ENCODE data around the gene DDX19B.
"Not testable (repeated sequence)": the region's sequence is repeated elsewhere in the genome, so short reads cannot be mapped to it uniquely, and the experiment has no call there.

Gene DDX19B

DNA sequence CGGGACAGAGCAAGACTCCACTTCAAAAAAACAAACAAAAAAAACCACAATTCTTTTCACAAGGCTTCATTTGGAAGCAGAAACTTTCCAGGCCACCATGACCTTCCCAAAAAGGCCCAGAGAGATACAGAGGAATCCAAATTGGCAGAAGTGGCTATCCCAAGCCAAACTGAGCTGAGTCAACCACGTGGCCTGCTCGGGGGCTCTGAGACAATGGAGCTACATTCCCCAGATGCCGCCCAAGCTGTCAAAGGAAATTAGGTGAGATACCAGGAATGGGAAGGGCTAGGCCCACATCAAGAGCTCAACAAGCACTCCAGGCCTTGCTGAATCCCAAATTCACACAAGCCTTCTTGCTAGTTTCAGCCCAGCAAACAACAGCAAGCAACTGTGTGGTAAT is 41.6 kb upstream of the DDX19B start:
- Histone ChIP-seq H3K9me2 (replicated peaks; ENCODE audit: insufficient read depth, low read length) (no peaks in the 10 kb centered on the region), H3K4me2 (ENCODE audit: low read depth, low read length, poor library complexity, severe bottlenecking) (no peak overlapping the region), H3K27ac (ENCODE audit: low read depth, low read length) (no peak overlapping the region), H3F3A (ENCODE audit: insufficient read depth) (peaks cover 13% of the 10 kb centered on the region), H3K79me2 (ENCODE audit: insufficient read depth, low read length) (no peaks in the 10 kb centered on the region), H2AFZ (ENCODE audit: low read depth, low read length, severe bottlenecking) (no peak overlapping the region), H3K27me3 (ENCODE audit: low read length) (no peaks in the 10 kb centered on the region), H3K4me3 (ENCODE audit: insufficient read depth, low read length, poor library complexity, severe bottlenecking) (no peak overlapping the region), H3K36me3 (ENCODE audit: low read length) (peaks cover 28% of the 10 kb centered on the region; the same call in 1 of the 2 replicates), H4K20me1 (ENCODE audit: low read depth, low read length) (no peaks in the 10 kb centered on the region; the same call in 1 of the 2 replicates), H3K9ac (ENCODE audit: low read length) (no peak overlapping the region), H3K9me3 (ENCODE audit: insufficient read depth, low read length) (no peaks in the 10 kb centered on the region)
- no peak for TF ChIP-seq EZH2phosphoT487 (conservative IDR thresholded peaks at IDR 0.05; ENCODE audit: low read length)
- TF ChIP-seq, protein P1, sequence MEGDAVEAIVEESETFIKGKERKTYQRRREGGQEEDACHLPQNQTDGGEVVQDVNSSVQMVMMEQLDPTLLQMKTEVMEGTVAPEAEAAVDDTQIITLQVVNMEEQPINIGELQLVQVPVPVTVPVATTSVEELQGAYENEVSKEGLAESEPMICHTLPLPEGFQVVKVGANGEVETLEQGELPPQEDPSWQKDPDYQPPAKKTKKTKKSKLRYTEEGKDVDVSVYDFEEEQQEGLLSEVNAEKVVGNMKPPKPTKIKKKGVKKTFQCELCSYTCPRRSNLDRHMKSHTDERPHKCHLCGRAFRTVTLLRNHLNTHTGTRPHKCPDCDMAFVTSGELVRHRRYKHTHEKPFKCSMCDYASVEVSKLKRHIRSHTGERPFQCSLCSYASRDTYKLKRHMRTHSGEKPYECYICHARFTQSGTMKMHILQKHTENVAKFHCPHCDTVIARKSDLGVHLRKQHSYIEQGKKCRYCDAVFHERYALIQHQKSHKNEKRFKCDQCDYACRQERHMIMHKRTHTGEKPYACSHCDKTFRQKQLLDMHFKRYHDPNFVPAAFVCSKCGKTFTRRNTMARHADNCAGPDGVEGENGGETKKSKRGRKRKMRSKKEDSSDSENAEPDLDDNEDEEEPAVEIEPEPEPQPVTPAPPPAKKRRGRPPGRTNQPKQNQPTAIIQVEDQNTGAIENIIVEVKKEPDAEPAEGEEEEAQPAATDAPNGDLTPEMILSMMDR (IDR thresholded peaks at IDR 0.05; ENCODE audit: insufficient read depth, low read length, poor library complexity, severe bottlenecking) = no peak

DNA sequence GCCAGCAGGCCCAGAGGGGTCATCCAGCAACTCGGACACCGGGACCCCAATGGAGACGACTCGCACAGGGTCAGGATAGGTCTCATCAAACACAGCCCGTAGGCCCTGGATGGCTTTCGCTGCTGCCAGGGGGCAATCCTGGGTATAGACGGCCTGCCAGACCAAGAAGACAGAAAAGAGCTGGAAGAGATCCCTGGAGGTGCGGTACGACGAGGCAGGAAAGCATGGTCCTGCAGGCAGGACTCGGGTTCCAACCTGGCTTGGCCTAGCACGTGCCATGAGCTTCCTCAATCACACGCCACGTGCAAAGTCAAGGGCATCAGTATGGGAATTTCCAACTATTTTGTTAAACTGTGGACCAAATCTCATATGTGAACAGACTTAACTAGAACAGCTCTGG is 40.9 kb upstream of the DDX19B start:
- Histone ChIP-seq H3K79me2 (ENCODE audit: insufficient read depth, low read length) (no peaks in the 10 kb centered on the region), H2AFZ (ENCODE audit: low read depth, low read length, severe bottlenecking) (no peak overlapping the region), H3F3A (ENCODE audit: insufficient read depth) (peaks cover 6% of the 10 kb centered on the region), H3K27me3 (ENCODE audit: low read length) (no peaks in the 10 kb centered on the region), H3K36me3 (ENCODE audit: low read length) (peaks cover 30% of the 10 kb centered on the region; the same call in 1 of the 2 replicates), H3K9me2 (replicated peaks; ENCODE audit: insufficient read depth, low read length) (no peaks in the 10 kb centered on the region), H3K4me3 (ENCODE audit: insufficient read depth, low read length, poor library complexity, severe bottlenecking) (no peak overlapping the region), H3K9me3 (ENCODE audit: insufficient read depth, low read length) (no peaks in the 10 kb centered on the region), H3K9ac (ENCODE audit: low read length) (no peak overlapping the region), H3K4me2 (ENCODE audit: low read depth, low read length, poor library complexity, severe bottlenecking) (no peak overlapping the region), H4K20me1 (ENCODE audit: low read depth, low read length) (no peaks in the 10 kb centered on the region; the same call in 1 of the 2 replicates), H3K27ac (ENCODE audit: low read depth, low read length) (no peak overlapping the region)
- TF ChIP-seq, protein P1 (IDR thresholded peaks at IDR 0.05; ENCODE audit: insufficient read depth, low read length, poor library complexity, severe bottlenecking) = no peak
- TF ChIP-seq EZH2phosphoT487 (conservative IDR thresholded peaks at IDR 0.05; ENCODE audit: low read length) = no peak

DNA sequence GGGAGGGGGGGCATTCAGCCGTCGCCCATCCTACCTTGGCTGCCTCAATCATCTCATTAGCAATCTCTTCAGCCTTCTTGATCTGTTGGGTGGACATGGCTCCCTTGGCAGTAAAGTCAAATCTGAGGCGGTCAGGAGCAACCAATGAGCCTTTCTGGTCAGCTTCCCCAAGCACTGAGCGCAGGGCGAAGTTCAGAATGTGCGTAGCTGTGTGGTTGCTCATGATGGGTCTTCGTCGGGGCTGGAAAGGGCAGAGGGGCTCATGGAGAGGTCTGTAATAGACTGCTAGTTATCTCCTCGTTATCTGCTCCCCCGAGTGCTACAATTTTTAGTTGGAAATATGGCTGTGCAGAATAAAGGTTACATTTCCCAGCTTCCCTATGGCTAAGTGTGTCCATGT is 40.0 kb upstream of the DDX19B start:
- TF ChIP-seq, protein P1 (IDR thresholded peaks at IDR 0.05; ENCODE audit: insufficient read depth, low read length, poor library complexity, severe bottlenecking) = no peak
- TF ChIP-seq EZH2phosphoT487 (conservative IDR thresholded peaks at IDR 0.05; ENCODE audit: low read length) = no peak
- H3K27me3 ChIP-seq (ENCODE audit: low read length) = no peaks in the 10 kb centered on the region
- no peak overlapping the region for H3K4me3 ChIP-seq (ENCODE audit: insufficient read depth, low read length, poor library complexity, severe bottlenecking)
- no peaks in the 10 kb centered on the region for H3K79me2 ChIP-seq (ENCODE audit: insufficient read depth, low read length)
- no peaks in the 10 kb centered on the region; the same call in 1 of the 2 replicates for H3F3A ChIP-seq (ENCODE audit: insufficient read depth)
- peaks cover 30% of the 10 kb centered on the region; the same call in 1 of the 2 replicates for H3K36me3 ChIP-seq (ENCODE audit: low read length)
- H2AFZ ChIP-seq (ENCODE audit: low read depth, low read length, severe bottlenecking) = no peak overlapping the region
- H3K9ac ChIP-seq (ENCODE audit: low read length) = no peak overlapping the region
- H3K4me2 ChIP-seq (ENCODE audit: low read depth, low read length, poor library complexity, severe bottlenecking) = no peak overlapping the region
- H3K9me3 ChIP-seq (ENCODE audit: insufficient read depth, low read length) = no peaks in the 10 kb centered on the region
- H4K20me1 ChIP-seq (ENCODE audit: low read depth, low read length) = no peaks in the 10 kb centered on the region; the same call in 1 of the 2 replicates
- no peaks in the 10 kb centered on the region for H3K9me2 ChIP-seq (replicated peaks; ENCODE audit: insufficient read depth, low read length)
- H3K27ac ChIP-seq (ENCODE audit: low read depth, low read length) = no peak overlapping the region

DNA sequence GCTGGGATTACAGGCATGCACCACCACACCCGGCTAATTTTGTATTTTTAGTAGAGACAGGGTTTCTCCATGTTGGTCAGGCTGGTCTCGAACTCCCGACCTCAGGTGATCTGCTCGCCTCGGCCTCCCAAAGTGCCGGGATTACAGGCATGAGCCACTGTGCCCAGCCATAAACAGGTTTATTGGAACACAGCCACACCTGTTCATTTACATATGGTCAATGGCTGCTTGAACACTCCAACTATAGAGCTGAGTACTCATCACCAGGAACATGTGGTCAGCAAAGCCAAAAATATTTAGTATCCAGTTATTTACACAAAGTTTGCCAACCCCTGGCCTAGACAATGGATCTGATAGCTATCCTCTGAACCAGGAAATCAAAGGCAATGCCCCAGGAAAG is 39.1 kb upstream of the DDX19B start:
- not testable (repeated sequence) for H3K27me3 ChIP-seq (ENCODE audit: low read length); H3K9ac ChIP-seq (ENCODE audit: low read length); H3K4me2 ChIP-seq (ENCODE audit: low read depth, low read length, poor library complexity, severe bottlenecking); H2AFZ ChIP-seq (ENCODE audit: low read depth, low read length, severe bottlenecking); H4K20me1 ChIP-seq (ENCODE audit: low read depth, low read length); H3K27ac ChIP-seq (ENCODE audit: low read depth, low read length); H3F3A ChIP-seq (ENCODE audit: insufficient read depth); H3K4me3 ChIP-seq (ENCODE audit: insufficient read depth, low read length, poor library complexity, severe bottlenecking); H3K79me2 ChIP-seq (ENCODE audit: insufficient read depth, low read length); H3K9me3 ChIP-seq (ENCODE audit: insufficient read depth, low read length); H3K9me2 ChIP-seq (replicated peaks; ENCODE audit: insufficient read depth, low read length)
- peaks cover 33% of the 10 kb centered on the region; the same call in 1 of the 2 replicates for H3K36me3 ChIP-seq (ENCODE audit: low read length)
